CD4-positive, alpha-beta T cell treated with Interleukin-17A for 4 hours (primary cell): ENCODE data around the gene ZNF202.
"Not testable (repeated sequence)": the region's sequence is repeated elsewhere in the genome, so short reads cannot be mapped to it uniquely, and the experiment has no call there.

Experiments
- DNase-seq: peaks from one replicate; pipeline ENCODE4 v3.0.0-alpha.2; 2020; ENCODE audit warnings: mixed read lengths

ZNF202 gene

DNA sequence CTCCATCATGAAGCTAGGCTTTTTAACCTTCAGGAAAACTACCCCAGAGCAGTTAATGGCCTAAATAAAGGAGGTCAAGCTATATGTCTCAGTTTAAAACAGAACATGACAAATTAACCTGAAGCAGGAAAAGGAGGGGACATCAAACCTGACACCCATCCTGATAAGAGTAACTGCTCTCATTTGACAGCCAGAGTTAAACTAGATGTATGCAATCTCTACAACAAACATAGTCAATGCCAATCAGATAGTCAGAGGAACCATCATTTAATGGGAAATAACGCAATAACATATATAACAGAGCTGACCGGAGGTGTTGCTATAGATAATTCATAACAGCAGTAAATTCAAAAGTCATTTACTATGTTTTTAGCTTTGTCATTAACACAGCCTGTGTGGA, 3.1 kb downstream of the ZNF202 start:
- DNase-seq, result no peak

GRCh38 chr11:123736769-123737168, 4.7 kb downstream of the ZNF202 start:
- DNase-seq, result no peak

GRCh38 chr11:123729602-123730001, 11.9 kb downstream of the ZNF202 start:
- no peak for DNase-seq

GRCh38 chr11:123725995-123726655, 15.3 kb downstream of the ZNF202 start:
- DNase-seq, result no peak

DNA sequence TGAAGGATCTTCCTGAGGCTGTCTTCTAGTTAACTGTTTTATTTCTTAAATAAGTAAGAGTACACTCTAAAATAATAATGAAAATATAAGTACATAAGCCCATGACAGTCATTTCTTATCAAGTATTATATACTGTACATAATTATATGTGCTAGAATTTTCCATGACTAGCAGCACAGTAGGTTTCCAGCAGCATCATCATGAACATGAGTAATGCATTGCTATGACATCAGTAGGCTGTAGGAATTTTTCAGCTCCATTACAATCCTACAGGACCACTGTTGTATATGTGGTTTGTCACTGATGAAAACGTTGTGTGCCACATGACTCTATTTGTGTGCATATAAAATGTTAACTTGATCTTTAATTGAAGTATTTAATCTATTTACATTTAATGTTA, 22.0 kb downstream of the ZNF202 start:
- no peak for DNase-seq

DNA sequence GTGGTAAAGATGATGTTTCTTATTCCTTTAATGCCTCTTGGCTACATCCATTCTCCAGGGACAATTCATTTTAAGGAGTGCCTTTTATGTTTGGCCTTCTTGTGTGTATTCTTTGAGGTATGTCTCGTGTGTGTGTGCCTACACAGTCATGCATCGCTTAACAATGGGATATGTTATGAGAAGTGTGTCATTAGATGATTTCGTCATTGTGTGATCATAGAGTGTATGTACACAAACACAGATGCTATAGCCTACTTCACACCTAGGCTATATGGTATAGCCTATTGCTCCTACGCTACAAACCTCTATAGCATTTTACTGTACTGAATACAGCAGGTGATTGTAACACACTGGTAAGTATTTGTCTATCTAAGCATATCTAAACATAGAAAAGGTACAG, 23.0 kb downstream of the ZNF202 start:
- DNase-seq, result no peak

- no peak for DNase-seq
These were observed 23.4 kb downstream of the ZNF202 start for GRCh38 chr11:123718063-123718462.

GRCh38 chr11:123712627-123713026, 28.8 kb downstream of the ZNF202 start:
- DNase-seq, result not testable (repeated sequence)

DNA sequence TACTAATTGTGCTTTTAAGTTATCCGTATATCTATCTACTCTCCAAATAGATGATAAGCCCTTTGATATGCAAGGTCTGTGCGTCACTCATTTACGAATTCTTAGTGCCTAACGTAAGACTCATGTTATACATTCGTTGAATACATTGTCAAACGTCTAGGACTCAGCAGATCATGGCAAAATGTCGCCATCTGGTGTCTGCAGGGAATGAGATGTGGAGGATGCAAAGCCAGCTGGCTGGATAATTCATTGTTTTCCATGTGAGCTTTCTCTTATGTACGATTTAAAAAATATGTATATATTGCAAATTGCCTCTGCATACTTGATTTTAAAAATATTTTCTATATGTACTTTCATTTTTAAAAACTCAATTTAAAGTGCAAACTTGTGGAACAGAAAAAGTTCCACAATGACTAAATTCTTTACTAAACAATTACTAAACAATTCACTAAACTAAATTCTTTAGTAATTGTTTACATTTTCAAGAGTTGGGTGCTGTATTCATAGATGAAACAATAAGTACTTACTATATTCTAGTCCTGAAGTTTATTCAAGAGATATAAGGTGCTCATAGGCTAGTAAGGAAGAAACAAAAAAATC, 33.8 kb downstream of the ZNF202 start:
- peak; percentile 69 for DNase-seq

DNA sequence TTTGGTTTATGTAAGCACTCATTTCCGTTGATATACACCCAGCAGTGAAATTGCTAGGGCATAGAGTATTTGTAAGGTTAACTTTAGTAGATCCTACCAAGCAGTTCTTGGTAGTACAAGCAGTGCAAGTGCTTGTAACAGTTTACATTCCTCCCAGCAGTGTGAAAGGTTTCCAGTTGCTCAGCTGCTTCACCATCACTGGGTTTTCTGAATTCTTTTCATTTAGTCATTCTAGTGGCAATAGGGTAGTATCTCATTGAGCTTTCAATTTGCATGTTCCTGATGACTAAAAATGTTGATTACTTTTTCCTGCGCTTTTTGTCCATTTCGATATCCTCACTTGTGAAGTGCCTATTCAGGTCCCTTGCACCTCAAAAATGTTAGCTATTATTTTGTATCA, 34.3 kb downstream of the ZNF202 start:
- no peak for DNase-seq

DNA sequence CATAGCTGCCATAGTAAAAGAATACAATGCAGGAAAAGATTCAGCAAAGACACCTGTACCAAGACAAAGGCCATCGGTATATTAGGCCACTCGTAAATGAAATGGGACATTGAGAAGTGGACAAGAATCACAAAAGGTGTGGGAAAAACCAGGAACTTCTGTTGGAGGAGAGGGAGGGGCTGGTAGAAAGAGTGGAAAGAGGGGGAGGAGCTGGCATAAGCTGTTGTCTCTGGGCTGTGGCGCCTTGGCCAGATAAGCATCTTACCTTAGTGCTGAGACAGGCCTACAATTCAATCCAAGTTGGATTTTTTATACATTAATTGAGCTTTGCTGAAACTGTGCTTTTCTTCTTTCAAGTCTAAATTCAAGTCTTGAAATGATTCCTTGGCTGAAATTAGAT, 37.1 kb downstream of the ZNF202 start:
- no peak for DNase-seq

DNA sequence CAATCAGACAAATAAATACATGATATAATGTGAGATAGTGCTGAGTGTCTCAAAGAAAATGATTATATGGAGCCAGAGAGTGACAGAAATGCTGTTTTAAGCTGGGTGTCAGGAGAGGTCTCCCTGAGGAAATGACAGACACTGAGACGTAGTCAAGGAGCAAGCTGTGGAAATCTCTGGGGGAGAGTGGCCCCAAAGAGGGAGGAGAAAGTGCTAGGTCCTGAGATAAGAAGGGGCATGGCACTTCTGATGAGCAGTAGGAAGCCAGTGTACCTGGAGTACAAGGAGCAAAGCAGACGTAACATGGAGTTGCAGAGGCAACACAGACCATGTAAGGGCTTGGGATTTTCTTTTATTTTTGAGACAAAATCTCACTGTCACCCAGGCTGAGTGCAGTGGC, 38.8 kb downstream of the ZNF202 start:
- DNase-seq, result no peak

DNA sequence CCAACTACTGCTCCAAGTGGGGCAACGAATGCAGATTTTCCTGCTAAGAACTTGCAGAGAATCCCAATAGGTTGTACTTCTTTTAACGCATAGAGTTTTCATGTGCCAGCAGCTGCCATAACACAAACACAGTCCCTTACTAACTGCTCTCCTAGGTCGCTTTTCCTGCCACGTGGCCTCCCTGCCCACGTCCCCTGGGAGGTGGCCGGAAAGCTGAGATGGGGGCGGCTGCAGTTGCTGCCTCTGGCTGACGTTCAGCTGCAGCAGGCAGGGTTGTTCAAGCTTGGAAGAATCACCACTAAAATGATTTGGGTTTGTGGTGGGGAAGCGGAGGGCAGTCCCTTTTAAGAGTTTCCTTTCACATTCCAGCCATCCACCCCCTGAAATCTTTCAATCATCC, 39.3 kb downstream of the ZNF202 start:
- DNase-seq, result no peak

DNA sequence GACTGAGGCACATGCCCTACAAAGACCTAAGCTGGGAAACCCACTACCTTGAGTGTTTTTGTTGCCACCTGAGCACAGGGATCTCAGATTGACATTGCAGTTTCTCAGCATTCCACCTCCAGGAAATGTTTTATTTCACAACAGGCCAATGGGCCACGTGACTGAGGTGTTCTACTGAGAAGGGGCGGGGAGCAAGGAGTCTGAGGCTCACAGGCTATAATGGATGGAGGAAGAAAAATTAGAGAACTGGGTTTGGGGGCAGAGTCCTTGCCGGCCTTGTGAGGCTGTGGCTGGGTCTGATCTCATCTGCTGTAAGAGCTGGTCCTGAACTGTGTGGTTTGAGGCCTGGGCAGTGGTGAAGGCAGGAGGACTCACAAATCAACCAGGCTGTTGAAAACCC, 40.7 kb downstream of the ZNF202 start:
- no peak for DNase-seq

- no peak for DNase-seq
These were observed 42.8 kb downstream of the ZNF202 start for GRCh38 chr11:123698546-123699127.

- DNase-seq, result no peak
These were observed 45.3 kb downstream of the ZNF202 start for GRCh38 chr11:123696183-123696582.

DNA sequence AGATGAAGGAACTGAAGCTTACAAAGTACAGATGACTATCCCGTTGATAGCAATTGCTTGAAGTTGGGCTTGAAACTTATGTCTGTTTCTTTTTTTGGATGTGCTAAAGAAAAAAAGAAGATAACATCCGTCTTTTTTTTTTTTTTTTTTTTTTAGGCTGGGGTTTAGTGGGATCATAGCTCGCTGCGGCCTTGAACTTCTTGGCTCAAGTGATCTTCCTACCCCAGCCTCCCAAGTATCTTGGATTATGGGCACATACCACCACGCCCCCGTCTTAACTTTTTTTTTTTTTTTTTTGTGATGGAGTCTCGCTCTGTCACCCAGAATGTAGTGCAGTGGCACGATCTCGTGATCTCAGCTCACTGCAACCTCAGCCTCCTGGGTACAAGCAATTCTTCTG, 46.2 kb downstream of the ZNF202 start:
- no peak for DNase-seq

DNA sequence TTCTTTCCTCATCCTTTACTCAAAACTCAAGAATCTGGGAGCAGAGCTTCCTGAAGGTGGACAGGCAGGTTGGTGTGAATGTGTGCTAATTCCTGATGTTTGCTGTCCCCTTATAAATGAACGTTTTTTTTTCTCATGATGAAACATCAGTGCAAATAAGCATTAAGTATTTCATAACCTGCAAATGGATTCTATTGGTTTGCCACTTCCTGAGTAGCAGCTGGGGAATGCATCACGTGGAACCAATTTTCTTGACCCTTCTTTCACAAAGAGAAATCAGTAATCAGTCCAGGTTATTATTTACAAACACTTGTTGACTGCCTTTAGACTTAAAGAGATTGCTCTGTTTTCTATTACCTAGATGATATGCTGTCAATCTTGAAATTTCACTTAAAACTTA, 46.9 kb downstream of the ZNF202 start:
- DNase-seq, result no peak

DNA sequence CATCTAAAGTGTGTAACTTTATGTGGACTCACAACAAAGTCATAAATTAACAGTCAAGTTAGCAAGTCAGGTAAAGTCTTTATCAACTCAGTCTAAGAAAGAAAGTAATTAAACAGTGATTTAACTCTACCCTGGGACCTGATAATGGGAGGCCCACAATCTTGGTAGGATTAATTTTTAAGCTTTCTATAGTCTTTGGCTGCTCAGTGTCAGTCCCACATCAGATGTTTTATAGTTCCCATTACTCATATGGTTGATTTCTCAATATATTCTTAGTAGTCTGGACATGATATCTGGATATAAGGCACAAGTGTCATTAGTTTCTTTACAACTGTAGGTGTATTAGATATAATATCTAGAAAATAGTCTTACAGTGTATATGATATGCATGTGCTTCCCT, 48.5 kb downstream of the ZNF202 start:
- no peak for DNase-seq

GRCh38 chr11:123690485-123690884, 51.0 kb downstream of the ZNF202 start:
- no peak for DNase-seq

DNA sequence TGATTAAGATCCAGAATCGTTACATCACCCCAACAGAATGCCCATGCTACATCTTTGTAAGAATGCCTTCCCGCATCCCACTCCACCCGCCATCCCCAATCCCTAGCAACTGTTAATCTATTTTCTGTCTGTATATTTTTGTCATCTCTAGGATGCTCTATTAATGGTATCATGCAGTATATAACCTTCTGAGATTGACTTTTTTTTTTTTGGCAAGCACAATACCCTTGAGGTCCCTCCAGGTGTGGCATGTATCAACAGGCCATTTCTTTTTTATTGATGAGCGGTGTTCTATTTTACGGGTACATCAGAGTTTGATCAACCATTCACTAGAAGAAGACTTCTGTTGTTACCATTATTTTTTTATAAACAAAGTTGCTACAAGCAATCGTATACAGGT, 56.9 kb downstream of the ZNF202 start:
- no peak for DNase-seq

GRCh38 chr11:123683428-123684170, 57.9 kb downstream of the ZNF202 start:
- DNase-seq, result no peak

DNA sequence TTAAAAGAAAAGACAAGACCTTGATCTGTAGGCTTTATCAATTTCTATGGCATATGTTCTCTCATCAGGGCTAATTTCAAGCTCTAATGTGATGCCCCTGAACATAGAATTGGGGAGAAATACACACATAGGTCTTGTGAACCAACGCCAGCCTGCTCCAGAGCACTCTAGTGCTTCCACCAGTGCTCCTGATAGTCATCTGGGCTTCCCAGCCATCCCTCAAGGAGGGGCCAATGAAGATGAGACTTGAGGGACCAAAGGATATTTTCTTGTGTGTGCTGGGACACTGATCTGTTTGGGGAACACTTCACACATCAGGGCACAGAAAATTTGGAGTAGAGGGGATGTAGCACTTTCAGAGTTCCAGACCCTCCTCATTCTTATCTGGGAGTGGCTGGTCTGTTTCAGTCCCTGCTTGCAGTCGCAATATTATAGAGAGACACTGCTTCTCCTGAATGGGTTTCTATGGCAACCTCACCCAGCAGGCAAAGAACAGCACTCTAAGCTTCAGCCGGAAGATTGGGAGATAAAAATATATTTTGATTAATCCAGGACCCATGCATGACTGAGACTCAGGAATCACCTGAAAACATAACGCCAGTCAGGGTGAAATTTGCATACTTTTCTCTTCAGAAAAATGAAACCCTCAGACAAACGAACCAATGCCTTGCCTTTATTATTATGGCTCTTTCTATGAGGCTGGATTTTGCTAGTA, 58.6 kb downstream of the ZNF202 start:
- no peak for DNase-seq
